Stimulated activated CD8-positive, alpha-beta memory T cell treated with anti-CD3 and anti-CD28 coated beads, Interleukin-12 subunit alpha, Interleukin-12 subunit beta, amount 100 ng/mL, for 4 hours (primary cell): ENCODE results near the gene ABCC10.
"Not testable (repeated sequence)": the region's sequence is repeated elsewhere in the genome, so short reads cannot be mapped to it uniquely, and the experiment has no call there.

Source experiments
- DNase-seq: peaks from one replicate; pipeline ENCODE4 v3.0.0-alpha.2; 2020; ENCODE audit warnings: low read depth

The ABCC10 gene

GRCh38 chr6:43447604-43448003 is 20.3 kb downstream of the ABCC10 start:
- DNase-seq: no peak

GRCh38 chr6:43448916-43449315 is 21.6 kb downstream of the ABCC10 start:
- DNase-seq: no peak

GRCh38 chr6:43450699-43451131 is 23.4 kb downstream of the ABCC10 start:
- DNase-seq: no peak

GRCh38 chr6:43451348-43451747 is 24.0 kb downstream of the ABCC10 start:
- no peak for DNase-seq

GRCh38 chr6:43451939-43452338 is 24.6 kb downstream of the ABCC10 start:
- no peak for DNase-seq

GRCh38 chr6:43452896-43453295 is 25.6 kb downstream of the ABCC10 start:
- no peak for DNase-seq

DNA sequence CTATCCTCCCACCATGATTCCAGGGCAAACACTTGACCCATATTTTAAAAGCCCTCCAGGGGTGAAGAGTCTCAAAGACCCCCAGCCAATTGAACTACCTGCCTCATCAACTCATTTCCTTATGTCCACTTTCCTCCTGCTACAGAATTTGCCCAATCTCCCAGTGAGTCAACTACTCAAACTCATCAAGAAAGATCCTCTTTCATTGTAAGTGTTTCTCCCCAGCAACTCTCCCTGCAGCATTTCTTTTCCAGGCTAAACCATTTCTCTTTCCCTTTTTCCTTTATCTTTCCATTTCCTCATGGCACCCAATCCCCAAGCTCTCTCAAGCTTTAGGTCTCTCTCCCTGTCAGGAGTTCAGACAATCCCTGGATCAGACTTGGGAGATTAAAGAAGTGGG is 26.5 kb downstream of the ABCC10 start:
- DNase-seq: no peak

DNA sequence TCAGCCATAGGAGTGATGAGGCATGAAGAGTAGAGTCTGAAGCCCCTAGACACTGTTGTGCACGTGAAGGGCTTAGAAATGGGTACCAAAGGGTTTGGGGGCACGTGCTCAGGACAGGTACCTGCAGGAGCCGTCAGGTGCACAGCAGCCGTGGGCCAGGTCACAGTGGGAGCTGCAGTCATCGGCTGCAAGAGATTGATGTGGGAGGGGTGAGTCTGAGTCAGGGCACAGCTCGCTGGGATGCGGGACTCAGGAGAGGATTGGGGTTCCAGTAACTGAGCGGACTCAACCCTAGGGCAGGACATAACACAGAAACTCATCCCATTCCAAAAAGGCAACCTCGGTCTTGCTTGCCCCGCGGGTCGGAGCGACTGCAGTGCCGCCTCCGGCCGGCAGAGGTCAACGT is 27.0 kb downstream of the ABCC10 start:
- DNase-seq: no peak

DNA sequence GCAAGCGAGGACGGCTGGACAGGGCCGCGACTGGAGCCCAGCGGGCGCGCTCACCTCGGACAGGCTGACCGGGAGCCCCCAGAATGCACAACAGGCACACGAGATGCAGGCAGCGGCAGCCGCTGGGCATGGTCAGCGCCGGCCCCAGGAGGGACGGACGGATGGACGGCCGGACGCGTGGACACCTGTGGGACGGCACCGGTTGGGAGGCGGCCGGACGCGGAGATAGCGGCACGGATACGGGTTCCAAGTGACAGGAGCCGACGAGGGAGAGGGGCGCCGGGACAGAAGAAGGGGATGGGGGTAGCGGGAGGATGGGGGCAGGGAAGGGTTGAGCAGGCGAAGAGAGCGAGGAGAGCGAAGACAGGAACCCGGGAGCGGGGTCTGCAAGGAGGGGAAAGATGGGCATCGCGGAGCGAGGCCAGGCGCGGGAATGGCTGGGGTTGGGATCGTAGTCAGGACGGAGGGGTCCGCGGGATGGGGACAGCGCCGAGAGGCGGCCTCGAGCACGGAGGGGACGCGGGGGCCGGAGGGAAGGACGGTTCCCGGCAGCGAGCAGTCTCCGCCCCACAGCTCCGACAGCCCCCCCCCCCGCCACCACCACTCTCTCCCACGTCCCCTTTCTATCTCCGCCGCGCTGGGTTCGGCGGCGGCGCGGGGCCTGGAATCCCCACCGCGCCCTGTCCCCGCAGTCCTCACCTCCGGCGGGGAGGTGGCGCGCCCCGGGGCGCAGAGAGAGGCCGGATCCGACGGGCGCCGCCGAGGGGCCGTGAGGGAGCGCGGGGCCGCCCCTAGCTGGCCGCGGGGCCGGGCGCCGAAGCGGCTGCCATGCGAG is 27.6 kb downstream of the ABCC10 start:
- peak; percentile 48 for DNase-seq

GRCh38 chr6:43455531-43456428 is 28.4 kb downstream of the ABCC10 start, which contains the start of gene DLK2:
DLK2 (minus strand) TSS chr6:43455548; CDS start chr6:43454825, 723 bp downstream.
- peak; percentile 45 for DNase-seq

GRCh38 chr6:43457643-43458042 is 30.3 kb downstream of the ABCC10 start:
- no peak for DNase-seq

DNA sequence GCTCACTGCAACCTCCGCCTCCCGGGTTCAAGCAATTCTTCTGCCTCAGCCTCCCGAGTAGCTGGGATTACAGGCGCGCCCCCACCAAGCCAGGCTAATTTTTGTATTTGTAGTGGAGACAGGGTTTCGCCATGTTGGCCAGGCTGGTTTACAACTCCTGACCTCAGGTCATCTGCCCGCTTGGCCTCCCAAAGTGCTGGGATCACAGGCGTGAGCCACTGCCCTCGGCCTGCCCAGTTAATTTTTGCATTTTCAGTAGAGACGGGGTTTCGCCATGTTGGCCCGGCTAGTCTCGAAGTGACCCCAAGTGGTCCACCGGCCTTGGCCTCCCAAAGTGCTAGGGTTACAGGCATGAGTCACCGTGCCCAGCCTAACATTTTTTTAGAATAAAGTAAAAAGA is 30.8 kb downstream of the ABCC10 start:
- not testable (repeated sequence) for DNase-seq

DNA sequence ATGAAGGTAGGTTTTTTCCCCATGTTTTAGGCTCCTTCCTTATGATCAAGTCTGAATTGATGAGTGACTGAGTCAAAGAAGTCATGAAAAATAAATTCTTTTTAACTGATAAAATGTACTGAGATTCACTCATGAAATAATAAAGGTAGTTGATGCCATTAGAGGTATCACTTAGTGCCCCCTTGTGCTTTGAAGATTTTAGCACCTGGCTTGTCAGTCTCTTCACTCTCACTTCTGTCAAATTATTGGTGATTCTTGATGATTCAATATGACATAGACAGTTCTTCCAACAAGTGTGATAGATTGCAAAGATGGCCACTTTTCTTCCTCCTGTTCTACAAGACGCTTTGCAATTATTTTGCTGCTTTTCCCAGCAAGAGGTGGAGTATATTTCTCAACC is 32.2 kb downstream of the ABCC10 start:
- DNase-seq: no peak

- no peak for DNase-seq
These were observed 32.7 kb downstream of the ABCC10 start for GRCh38 chr6:43460032-43460431.

DNA sequence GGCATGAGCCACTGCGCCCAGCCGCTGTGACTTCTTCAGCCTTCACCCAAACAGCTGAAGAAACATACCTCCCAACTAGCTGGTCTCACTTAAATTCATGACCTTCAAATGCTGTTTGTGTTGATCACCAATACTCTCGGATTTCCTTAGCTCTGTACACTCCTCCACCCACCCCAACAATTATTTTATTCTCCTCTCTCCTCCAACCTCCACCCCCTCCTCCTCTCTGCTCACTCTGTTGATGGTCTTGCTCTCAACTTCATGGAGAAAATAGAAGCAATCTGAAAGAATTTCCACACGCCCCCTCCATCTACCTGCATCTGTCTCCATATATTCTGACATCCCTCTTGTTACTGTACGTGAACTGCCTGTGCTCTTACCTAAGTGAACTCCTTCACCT is 34.6 kb downstream of the ABCC10 start:
- no peak for DNase-seq

DNA sequence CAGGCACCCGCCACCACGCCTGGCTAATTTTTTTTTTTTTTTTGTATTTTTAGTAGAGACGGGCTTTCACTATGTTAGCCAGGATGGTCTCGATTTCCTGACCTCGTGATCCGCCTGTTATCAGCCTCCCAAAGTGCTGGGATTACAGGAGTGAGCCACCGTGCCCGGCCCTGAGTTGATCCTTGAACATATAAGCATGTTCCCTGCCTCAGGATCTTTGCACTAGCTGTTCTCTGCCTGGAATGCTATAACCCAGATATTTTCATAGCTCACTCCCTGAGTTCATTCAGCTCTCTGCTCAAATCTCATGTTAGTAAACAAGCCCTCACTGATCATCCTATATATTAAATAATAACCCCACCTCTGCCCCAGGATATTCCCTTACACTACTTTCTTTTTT is 37.0 kb downstream of the ABCC10 start:
- no peak for DNase-seq

DNA sequence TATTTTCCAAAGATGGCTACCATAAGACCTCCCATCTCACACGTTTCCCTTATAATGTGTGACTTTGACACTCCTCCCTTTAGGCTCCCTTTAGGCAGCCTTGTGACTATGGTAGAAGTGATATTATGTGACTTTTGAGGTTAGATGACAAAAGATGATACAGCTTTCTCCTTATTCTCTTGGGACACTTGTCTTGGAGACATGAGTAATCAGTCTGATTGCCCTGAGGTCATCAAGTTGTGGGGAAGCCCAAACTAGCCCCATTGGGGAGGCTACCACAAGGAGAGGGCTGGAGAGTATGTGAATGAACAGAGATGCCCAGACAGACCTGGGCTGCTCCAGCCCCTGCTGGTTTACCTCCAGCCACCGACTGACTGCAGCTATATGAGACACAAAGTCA is 38.6 kb downstream of the ABCC10 start:
- DNase-seq: no peak

DNA sequence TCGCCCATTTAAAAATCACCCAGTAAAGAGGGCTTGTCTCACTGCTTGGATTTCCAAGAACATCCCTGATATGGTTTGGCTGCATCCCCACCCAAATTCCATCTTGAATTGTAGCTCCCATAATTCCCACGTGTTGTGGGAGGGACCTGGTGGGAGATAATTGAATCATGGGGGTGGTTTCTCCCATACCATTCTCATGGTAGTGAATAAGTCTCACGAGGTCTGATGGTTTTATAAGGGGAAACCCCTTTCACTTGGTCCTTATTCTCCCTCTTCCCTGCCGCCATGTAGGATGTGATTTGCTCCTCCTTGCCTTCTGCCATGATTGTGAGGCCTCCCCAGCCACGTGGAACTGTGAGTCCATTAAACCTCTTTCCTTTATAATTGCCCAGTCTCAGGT is 39.9 kb downstream of the ABCC10 start:
- not testable (repeated sequence) for DNase-seq

DNA sequence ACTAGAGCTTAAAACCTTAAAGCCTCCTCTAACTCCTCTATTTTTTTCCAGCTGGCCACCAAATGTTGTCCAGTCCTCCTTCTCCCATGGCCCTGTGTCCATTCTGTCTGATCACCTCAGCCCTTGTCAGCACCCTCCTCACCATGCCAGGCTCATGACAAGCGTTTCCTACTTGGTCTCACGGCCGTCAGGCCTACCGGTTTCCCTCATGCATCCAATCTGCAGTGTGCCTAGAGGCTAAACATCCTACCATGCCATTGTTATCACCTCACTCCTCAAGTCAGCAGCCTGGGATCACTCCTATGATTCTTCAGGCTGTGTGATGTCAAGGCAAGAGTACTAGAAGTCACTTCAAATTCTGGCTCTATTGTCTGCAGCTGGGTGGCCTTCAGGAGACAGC is 40.4 kb downstream of the ABCC10 start:
- DNase-seq: no peak

DNA sequence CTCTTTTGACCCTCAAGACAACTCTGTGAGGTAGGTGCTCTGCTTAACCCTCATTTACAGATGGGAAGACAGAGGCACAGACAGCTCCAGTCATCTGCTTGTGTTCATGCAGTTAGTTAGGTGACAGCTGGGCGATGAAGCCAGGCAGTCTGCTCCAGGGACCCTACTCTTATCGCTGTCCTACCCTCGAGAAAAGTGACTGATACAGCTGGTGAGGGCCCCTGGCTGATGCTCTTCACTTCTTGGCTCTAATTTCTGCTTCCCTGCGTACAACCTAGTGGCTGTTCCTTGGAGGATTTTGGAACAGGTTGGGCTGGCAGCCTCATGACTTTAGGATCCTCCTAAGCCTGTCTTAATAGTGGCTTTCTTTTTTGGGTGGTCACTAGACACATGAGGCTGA is 40.9 kb downstream of the ABCC10 start:
- no peak for DNase-seq

DNA sequence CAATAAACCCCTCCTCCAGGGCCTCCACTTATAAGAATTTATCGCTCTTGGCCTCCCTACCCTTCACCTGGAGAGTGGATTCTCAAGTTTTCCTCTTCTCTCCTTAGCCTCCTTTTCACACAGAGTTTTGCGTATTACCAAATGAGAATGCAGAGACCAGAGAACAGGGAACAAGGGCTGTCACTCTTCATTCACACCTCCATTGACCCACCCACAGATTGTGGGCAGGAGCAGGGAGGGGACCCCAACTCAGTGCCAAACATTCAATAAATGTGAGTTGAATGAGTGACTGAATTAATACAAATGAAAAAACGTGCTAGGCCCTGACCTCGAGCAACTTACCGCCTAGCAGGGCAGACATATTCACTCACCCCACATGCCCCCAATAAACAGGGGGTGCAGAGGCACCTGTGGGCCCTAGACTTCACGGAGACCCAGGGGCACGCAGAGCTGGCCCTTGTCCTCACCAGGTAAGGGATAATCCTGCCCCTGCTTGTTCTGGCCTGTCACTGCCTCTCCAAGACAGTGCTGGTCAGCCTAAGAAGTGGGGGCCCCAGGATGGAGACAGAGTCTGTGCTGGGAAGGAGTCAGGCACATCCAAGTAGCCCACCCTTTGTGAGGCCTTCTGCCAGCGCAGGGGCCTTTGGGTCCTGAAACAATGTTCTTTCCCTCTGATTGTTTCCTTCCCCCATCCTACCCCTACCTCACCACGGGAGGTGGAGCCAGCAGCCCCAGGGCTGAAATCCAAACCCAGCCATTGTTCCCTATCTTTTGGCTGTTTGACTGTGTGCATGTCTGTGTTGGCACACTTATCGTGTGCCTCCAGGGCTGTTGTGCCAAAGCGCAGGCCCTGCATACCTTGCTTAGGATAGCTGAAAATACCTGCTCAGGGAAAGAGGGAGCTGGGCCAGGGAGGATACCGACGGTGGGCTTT is 41.7 kb downstream of the ABCC10 start:
- no peak for DNase-seq

DNA sequence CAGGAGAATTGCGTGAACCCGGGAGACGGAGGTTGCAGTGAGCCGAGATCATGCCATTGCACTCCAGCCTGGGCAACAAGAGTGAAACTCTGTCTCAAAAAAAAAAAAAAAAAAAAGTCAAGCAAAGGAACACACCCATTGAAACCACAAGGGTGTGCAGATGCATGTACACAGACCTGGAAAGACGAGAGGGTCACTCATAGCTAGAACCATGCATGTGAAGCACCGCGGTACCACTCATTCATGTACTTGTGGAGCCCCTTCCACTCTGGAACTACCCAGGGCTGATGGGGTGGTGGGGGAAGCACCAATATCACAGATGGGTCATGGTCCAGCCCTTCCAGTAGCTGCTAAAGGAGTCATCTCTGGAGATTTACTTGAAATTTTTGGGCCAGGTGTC is 42.6 kb downstream of the ABCC10 start:
- no peak for DNase-seq
